CD4-positive, CD25-positive, alpha-beta regulatory T cell (primary cell): Measurements from ENCODE around the gene GSTT2B. TPM values are rescaled to one million over a fixed set of nuclear protein-coding genes. Genes with fewer than 3 reads are reported as not detected.

Source experiments
- polyA plus RNA-seq, 4 donors: library from polyadenylated mRNA; unstranded; fragments of 300-500 nt; fragmentation: Illumina TruSeq; gene quantifications; one replicate each; pipeline ENCODE4 v1.2.3, GENCODE V29; 2021
- total RNA-seq: library from RNA; stranded (reverse); gene quantifications from one replicate; pipeline ENCODE4 v1.2.3, GENCODE V29; 2022

Gene GSTT2B
- total and polyA plus RNA-seq, 5 donors from 2014 or later = not detected

Other genes with a start within 250 kb of the GSTT2B start
- gene ZNF70, start 210.1 kb downstream of the GSTT2B start, total RNA-seq = 2.0 TPM
- under 1 TPM; 0.06 to 0.49 (median 0.27) TPM for gene ZNF70, start 210.1 kb downstream of the GSTT2B start, polyA plus RNA-seq
- 0.89 TPM for gene VPREB3, start 206.8 kb downstream of the GSTT2B start, total RNA-seq
- 1 to 10 TPM in 2 of 4 donors, under 1 TPM in 1, not detected in 1; 0.74 to 4.5 (median 2.1) TPM for gene VPREB3, start 206.8 kb downstream of the GSTT2B start, polyA plus RNA-seq
- 0.96 TPM for gene C22orf15, start 198.2 kb downstream of the GSTT2B start, total RNA-seq
- gene C22orf15, start 198.2 kb downstream of the GSTT2B start, polyA plus RNA-seq = 1 to 10 TPM in 1 of 4 donors, under 1 TPM in 3; 0.76 to 1.6 (median 0.85) TPM
- gene CHCHD10, start 193.2 kb downstream of the GSTT2B start, total RNA-seq = 30.6 TPM
- 10 to 100 TPM; 16.3 to 31.7 (median 19.8) TPM for gene CHCHD10, start 193.2 kb downstream of the GSTT2B start, polyA plus RNA-seq
- 0.52 TPM for gene MMP11, start 188.3 kb downstream of the GSTT2B start, total RNA-seq
- 1 to 10 TPM in 2 of 4 donors, under 1 TPM in 1, not detected in 1; 0.99 to 1.7 (median 1.0) TPM for gene MMP11, start 188.3 kb downstream of the GSTT2B start, polyA plus RNA-seq
- 58.4 TPM for gene SMARCB1, start 174.2 kb downstream of the GSTT2B start, total RNA-seq
- 10 to 100 TPM; 28.3 to 30.8 (median 29.7) TPM for gene SMARCB1, start 174.2 kb downstream of the GSTT2B start, polyA plus RNA-seq
- gene DERL3, start 122.2 kb downstream of the GSTT2B start, total RNA-seq = 1.0 TPM
- gene DERL3, start 122.2 kb downstream of the GSTT2B start, polyA plus RNA-seq = under 1 TPM in 1 of 4 donors, not detected in 3; 0.53 TPM
- gene SLC2A11, start 103.3 kb downstream of the GSTT2B start, total RNA-seq = 8.6 TPM
- 1 to 10 TPM; 2.5 to 4.6 (median 4.1) TPM for gene SLC2A11, start 103.3 kb downstream of the GSTT2B start, polyA plus RNA-seq
- 202 TPM for gene MIF, start 66.8 kb downstream of the GSTT2B start, total RNA-seq
- 1,000 to 10,000 TPM; 1,100 to 1,384 (median 1,231) TPM for gene MIF, start 66.8 kb downstream of the GSTT2B start, polyA plus RNA-seq
- gene DDTL, start 5.7 kb upstream of the GSTT2B start, total RNA-seq = 4.4 TPM
- gene DDTL, start 5.7 kb upstream of the GSTT2B start, polyA plus RNA-seq = 1 to 10 TPM; 1.2 to 3.2 (median 2.1) TPM
- gene DDT, start 13.2 kb upstream of the GSTT2B start, total RNA-seq = 68.0 TPM
- 100 to 1,000 TPM; 117 to 142 (median 132) TPM for gene DDT, start 13.2 kb upstream of the GSTT2B start, polyA plus RNA-seq
- not detected for gene GSTT2, start 18.9 kb upstream of the GSTT2B start, total RNA-seq
- not detected for gene GSTT2, start 18.9 kb upstream of the GSTT2B start, polyA plus RNA-seq
- not detected for gene GSTT4, start 44.3 kb upstream of the GSTT2B start, total RNA-seq
- not detected for gene GSTT4, start 44.3 kb upstream of the GSTT2B start, polyA plus RNA-seq
- 116 TPM for gene CABIN1, start 50.1 kb upstream of the GSTT2B start, total RNA-seq
- gene CABIN1, start 50.1 kb upstream of the GSTT2B start, polyA plus RNA-seq = 1 to 10 TPM; 6.1 to 8.2 (median 7.1) TPM
- gene SUSD2, start 220.3 kb upstream of the GSTT2B start, total RNA-seq = 0.81 TPM
- under 1 TPM in 1 of 4 donors, not detected in 3; 0.06 TPM for gene SUSD2, start 220.3 kb upstream of the GSTT2B start, polyA plus RNA-seq